ENCODE measurements around the gene NAV1. TPM values are rescaled to one million over a fixed set of nuclear protein-coding genes. Genes with fewer than 3 reads are reported as not detected.

Gene NAV1
- total and polyA plus RNA-seq, 4 donors = 1.1 to 2.0 (median 1.3) TPM

DNA sequence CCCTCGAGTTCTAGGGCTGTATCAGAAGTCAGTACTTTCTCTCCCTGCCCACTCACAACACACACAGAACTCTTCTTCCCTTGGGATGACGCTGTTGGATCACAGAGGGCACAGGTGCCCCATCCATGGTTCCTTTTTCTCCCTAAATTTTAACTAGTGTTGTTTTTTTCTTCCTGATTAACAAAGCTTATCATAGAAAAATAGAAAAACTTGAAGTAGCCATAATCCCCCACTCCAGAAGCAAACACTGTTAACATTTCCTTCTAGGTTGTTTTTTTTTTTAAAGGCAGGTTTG is 27.5 kb downstream of the NAV1 start:
- H3K27ac ChIP-seq (ENCODE audit: low read depth in 1 of 2, low read length in 2 of 2) = no peak overlapping the region
- WGBS = 76% methylated on average over 2 of the region's 2 CpGs

DNA sequence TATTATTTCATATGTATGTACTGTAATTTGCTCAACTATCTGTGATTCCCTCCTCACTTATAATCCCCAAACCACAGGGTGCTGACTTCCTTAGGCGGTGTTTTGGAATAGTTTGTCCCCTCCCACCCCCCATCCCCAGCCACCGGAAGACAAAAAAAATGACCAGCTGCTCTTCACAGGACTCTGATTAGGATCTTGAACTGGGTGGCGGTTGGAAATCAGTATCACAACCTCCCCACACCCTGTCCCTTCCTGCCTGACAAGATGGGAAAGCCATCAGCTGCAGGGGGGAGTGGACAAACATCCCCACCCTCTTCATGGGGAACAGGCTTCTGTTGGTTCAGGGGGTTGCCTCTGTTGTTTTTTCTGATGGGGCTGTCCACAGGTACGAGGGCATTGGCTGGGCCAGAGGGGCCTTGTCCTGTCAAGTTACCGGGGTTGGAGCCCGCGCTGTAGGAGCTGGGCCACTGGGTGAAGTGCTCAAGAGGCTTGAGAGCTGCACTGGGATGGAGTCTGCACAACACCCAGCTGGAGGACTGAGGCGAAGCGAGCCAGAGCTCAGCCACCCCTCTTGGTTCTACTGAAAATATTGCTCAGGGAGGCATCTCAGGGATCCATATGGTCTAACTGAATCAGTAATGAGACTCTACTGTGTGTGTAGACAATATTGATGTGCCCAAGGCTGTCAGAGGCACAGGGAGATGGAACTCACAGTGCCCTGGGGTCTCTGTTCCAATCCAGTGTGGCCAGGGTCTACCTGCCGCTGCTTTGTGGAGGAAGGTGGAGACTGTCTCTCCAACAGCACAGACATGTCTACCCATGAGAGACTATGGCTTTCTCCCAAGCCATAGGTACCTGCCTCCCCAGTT is 28.2 kb downstream of the NAV1 start:
- no peaks in the 10 kb centered on the region for H3K27me3 ChIP-seq (ENCODE audit: control insufficient read depth in 4 of 4, insufficient read depth in 4 of 4, low read length in 3 of 4)
- no peaks in the 10 kb centered on the region for H3K36me3 ChIP-seq (ENCODE audit: control insufficient read depth in 4 of 4, insufficient read depth in 3 of 4, low read depth in 1 of 4, low read length in 3 of 4)
- H3K4me3 ChIP-seq (ENCODE audit: low read depth in 1 of 3, low read length in 3 of 3) = no peak overlapping the region
- H3K4me1 ChIP-seq (ENCODE audit: control insufficient read depth in 4 of 4, insufficient read depth in 4 of 4, low read length in 3 of 4) = no peaks in the 10 kb centered on the region
- no peak overlapping the region for H3K27ac ChIP-seq (ENCODE audit: low read depth in 1 of 2, low read length in 2 of 2)
- H3K9me3 ChIP-seq (ENCODE audit: control insufficient read depth in 4 of 4, low read length in 3 of 4) = no peaks in the 10 kb centered on the region
- no peak for DNase-seq (ENCODE audit: low spot score)
- WGBS = 88% methylated on average over 10 of the region's 10 CpGs
- no peak overlapping the region for H3K9ac ChIP-seq (ENCODE audit: low read depth in 1 of 2, low read length in 2 of 2)
- TF ChIP-seq FOXA1 (IDR thresholded peaks at IDR 0.05) (no peak), HNF4A (conservative IDR thresholded peaks at IDR 0.05) (no peak), JUND (IDR thresholded peaks at IDR 0.05) (no peak), EGR1 (IDR thresholded peaks at IDR 0.05; ENCODE audit: low read depth in 2 of 2) (no peak), SP1 (IDR thresholded peaks at IDR 0.05) (no peak), TAF1 (conservative IDR thresholded peaks at IDR 0.05) (no peak), RAD21 (IDR thresholded peaks at IDR 0.05) (no peak), FOXA2 (IDR thresholded peaks at IDR 0.05) (no peak), NR2F2 (IDR thresholded peaks at IDR 0.05) (no peak)
- TF ChIP-seq, protein P1, sequence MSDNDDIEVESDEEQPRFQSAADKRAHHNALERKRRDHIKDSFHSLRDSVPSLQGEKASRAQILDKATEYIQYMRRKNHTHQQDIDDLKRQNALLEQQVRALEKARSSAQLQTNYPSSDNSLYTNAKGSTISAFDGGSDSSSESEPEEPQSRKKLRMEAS (IDR thresholded peaks at IDR 0.05) = no peak
- TF ChIP-seq, protein P2, sequence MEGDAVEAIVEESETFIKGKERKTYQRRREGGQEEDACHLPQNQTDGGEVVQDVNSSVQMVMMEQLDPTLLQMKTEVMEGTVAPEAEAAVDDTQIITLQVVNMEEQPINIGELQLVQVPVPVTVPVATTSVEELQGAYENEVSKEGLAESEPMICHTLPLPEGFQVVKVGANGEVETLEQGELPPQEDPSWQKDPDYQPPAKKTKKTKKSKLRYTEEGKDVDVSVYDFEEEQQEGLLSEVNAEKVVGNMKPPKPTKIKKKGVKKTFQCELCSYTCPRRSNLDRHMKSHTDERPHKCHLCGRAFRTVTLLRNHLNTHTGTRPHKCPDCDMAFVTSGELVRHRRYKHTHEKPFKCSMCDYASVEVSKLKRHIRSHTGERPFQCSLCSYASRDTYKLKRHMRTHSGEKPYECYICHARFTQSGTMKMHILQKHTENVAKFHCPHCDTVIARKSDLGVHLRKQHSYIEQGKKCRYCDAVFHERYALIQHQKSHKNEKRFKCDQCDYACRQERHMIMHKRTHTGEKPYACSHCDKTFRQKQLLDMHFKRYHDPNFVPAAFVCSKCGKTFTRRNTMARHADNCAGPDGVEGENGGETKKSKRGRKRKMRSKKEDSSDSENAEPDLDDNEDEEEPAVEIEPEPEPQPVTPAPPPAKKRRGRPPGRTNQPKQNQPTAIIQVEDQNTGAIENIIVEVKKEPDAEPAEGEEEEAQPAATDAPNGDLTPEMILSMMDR (IDR thresholded peaks at IDR 0.05; ENCODE audit: low read depth, low read length, missing input control) = no peak
- TF ChIP-seq, protein P3, sequence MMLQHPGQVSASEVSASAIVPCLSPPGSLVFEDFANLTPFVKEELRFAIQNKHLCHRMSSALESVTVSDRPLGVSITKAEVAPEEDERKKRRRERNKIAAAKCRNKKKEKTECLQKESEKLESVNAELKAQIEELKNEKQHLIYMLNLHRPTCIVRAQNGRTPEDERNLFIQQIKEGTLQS (IDR thresholded peaks at IDR 0.05) = no peak

More for the DNA sequence above, 27.5 kb downstream of the NAV1 start:
- Histone ChIP-seq H3K9ac (ENCODE audit: low read depth in 1 of 2, low read length in 2 of 2) (no peak overlapping the region), H3K36me3 (ENCODE audit: control insufficient read depth in 4 of 4, insufficient read depth in 3 of 4, low read depth in 1 of 4, low read length in 3 of 4) (no peaks in the 10 kb centered on the region), H3K4me1 (ENCODE audit: control insufficient read depth in 4 of 4, insufficient read depth in 4 of 4, low read length in 3 of 4) (no peaks in the 10 kb centered on the region), H3K9me3 (ENCODE audit: control insufficient read depth in 4 of 4, low read length in 3 of 4) (no peaks in the 10 kb centered on the region), H3K4me3 (ENCODE audit: low read depth in 1 of 3, low read length in 3 of 3) (no peak overlapping the region), H3K27me3 (ENCODE audit: control insufficient read depth in 4 of 4, insufficient read depth in 4 of 4, low read length in 3 of 4) (no peaks in the 10 kb centered on the region)
- DNase-seq (ENCODE audit: low spot score) = no peak
- TF ChIP-seq, protein P1 (IDR thresholded peaks at IDR 0.05) = no peak
- TF ChIP-seq RXRA (IDR thresholded peaks at IDR 0.05) (no peak), SP1 (IDR thresholded peaks at IDR 0.05) (no peak), NR2F2 (IDR thresholded peaks at IDR 0.05) (no peak), HNF4A (conservative IDR thresholded peaks at IDR 0.05) (no peak), JUND (IDR thresholded peaks at IDR 0.05) (no peak), GABPA (IDR thresholded peaks at IDR 0.05 in 1 of 2, conservative IDR thresholded peaks at IDR 0.05 in 1 of 2) (no peak), FOXA2 (IDR thresholded peaks at IDR 0.05) (no peak), RAD21 (IDR thresholded peaks at IDR 0.05) (no peak)

DNA sequence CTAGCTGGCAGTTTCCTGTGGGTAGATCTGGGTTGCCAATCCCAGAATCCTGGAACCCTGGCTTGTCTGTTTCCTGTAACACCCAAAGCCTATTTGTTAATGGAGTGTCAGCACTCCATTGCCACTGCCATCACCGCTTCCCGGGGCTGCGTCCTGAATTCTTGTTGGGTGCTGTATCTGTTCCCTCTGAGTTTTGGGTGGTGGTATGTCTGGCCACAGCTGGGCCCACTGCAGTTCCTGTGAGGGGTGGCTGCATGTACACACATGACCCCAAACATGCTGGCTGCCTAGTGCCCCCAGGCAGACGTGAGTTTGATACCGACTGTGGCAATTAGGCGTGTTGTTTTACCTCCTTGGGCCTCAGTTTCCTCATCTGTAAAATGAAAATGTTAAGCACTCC is 29.3 kb downstream of the NAV1 start:
- WGBS = 84% methylated on average over 6 of the region's 6 CpGs
- DNase-seq (ENCODE audit: low spot score) = no peak
- Histone ChIP-seq H3K27ac (ENCODE audit: low read depth in 1 of 2, low read length in 2 of 2) (no peak overlapping the region), H3K27me3 (ENCODE audit: control insufficient read depth in 4 of 4, insufficient read depth in 4 of 4, low read length in 3 of 4) (no peaks in the 10 kb centered on the region), H3K4me3 (ENCODE audit: low read depth in 1 of 3, low read length in 3 of 3) (no peak overlapping the region), H3K4me1 (ENCODE audit: control insufficient read depth in 4 of 4, insufficient read depth in 4 of 4, low read length in 3 of 4) (no peaks in the 10 kb centered on the region), H3K36me3 (ENCODE audit: control insufficient read depth in 4 of 4, insufficient read depth in 3 of 4, low read depth in 1 of 4, low read length in 3 of 4) (no peaks in the 10 kb centered on the region), H3K9me3 (ENCODE audit: control insufficient read depth in 4 of 4, low read length in 3 of 4) (no peaks in the 10 kb centered on the region), H3K9ac (ENCODE audit: low read depth in 1 of 2, low read length in 2 of 2) (no peak overlapping the region)
- no peak for TF ChIP-seq NR2F2 (IDR thresholded peaks at IDR 0.05)
- TF ChIP-seq EGR1 (IDR thresholded peaks at IDR 0.05; ENCODE audit: low read depth in 2 of 2) = no peak
- TF ChIP-seq GABPA (IDR thresholded peaks at IDR 0.05 in 1 of 2, conservative IDR thresholded peaks at IDR 0.05 in 1 of 2) = no peak
- no peak for TF ChIP-seq RXRA (IDR thresholded peaks at IDR 0.05)
- TF ChIP-seq YY1 (IDR thresholded peaks at IDR 0.05) = no peak
- no peak for TF ChIP-seq JUND (IDR thresholded peaks at IDR 0.05)
- no peak for TF ChIP-seq TAF1 (conservative IDR thresholded peaks at IDR 0.05)
- TF ChIP-seq, protein P3 (IDR thresholded peaks at IDR 0.05) = no peak
- TF ChIP-seq, protein P4, sequence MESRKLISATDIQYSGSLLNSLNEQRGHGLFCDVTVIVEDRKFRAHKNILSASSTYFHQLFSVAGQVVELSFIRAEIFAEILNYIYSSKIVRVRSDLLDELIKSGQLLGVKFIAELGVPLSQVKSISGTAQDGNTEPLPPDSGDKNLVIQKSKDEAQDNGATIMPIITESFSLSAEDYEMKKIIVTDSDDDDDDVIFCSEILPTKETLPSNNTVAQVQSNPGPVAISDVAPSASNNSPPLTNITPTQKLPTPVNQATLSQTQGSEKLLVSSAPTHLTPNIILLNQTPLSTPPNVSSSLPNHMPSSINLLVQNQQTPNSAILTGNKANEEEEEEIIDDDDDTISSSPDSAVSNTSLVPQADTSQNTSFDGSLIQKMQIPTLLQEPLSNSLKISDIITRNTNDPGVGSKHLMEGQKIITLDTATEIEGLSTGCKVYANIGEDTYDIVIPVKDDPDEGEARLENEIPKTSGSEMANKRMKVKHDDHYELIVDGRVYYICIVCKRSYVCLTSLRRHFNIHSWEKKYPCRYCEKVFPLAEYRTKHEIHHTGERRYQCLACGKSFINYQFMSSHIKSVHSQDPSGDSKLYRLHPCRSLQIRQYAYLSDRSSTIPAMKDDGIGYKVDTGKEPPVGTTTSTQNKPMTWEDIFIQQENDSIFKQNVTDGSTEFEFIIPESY (IDR thresholded peaks at IDR 0.05) = no peak
- no peak for TF ChIP-seq SP1 (IDR thresholded peaks at IDR 0.05)
- no peak for TF ChIP-seq HNF4A (conservative IDR thresholded peaks at IDR 0.05)
- no peak for TF ChIP-seq RAD21 (IDR thresholded peaks at IDR 0.05)
